Adrenal gland (tissue), 12 donors: ENCODE results near the gene SCRN1. TPM values are rescaled to one million over a fixed set of nuclear protein-coding genes. Genes with fewer than 3 reads are reported as not detected.

Experiments
- DNase-seq, 7 donors: peaks; one replicate each; pipeline ENCODE4 v3.0.0-alpha.2; 2019 to 2020
- H3K27ac ChIP-seq, 5 donors: fragments of 200-600 bp; sonication (generic) in 4 of 5; 1 replicate in 3 of 5; 2 replicates in 2 of 5; pipeline versions ENCODE4 v1.5.1 to v1.8.0; 2016 to 2020; ENCODE audit warnings: mild to moderate bottlenecking in 1 of 5
- H3K27me3 ChIP-seq: fragments of 200-600 bp; 2 replicates; pipeline ENCODE4 v1.8.0; 2021
- H3K36me3 ChIP-seq, 2 donors: fragments of 200-600 bp; replicated peaks in 1 of 2; 1 replicate in 1 of 2; 2 replicates in 1 of 2; pipeline versions ENCODE4 v1.5.1 to v1.8.0; 2018 to 2022
- H3K4me1 ChIP-seq, 2 donors: fragments of 200-600 bp; replicated peaks in 1 of 2; 1 replicate in 1 of 2; 2 replicates in 1 of 2; pipeline versions ENCODE4 v1.5.1 to v1.8.0; 2018 to 2021
- H3K4me3 ChIP-seq, 4 donors: fragments of 200-600 bp; sonication (generic) in 3 of 4; one replicate each; pipeline ENCODE4 v1.5.1; 2016 to 2018
- H3K9me3 ChIP-seq, 3 donors: fragments of 200-600 bp; sonication (generic) in 1 of 3; replicated peaks in 1 of 3; 1 replicate in 2 of 3; 2 replicates in 1 of 3; pipeline versions ENCODE4 v1.5.1 to v1.8.0; 2016 to 2021
- POLR2A ChIP-seq, 2 donors: fragments of 450-650 bp; IDR thresholded peaks; one replicate each; pipeline ENCODE4 v1.6.1; 2017; ENCODE audit warnings: antibody characterized with exemption in 2 of 2, mild to moderate bottlenecking in 2 of 2, moderate library complexity in 1 of 2
- WGBS, 4 donors: extraction: QIAGEN DNeasy Blood & Tissue Kit in 2 of 4; methylation state at CpG; one replicate each; pipeline versions ENCODE4 v1.1.5 to v1.1.7; 2013 to 2017; 5-methylcytosine and 5-hydroxymethylcytosine counted together
- intact Hi-C, 2 donors: fragments of 100-400 bp; cut with DNase I; formaldehyde crosslinking; loops; one replicate each; pipeline versions ENCODE4 v1.14.1 to v1.15.0; 2022 to 2023
- polyA plus RNA-seq, 3 donors: library from polyadenylated mRNA; stranded (reverse); fragments of 200-250 nt in 2 of 3; fragments of 350-450 nt in 1 of 3; fragmentation: Illumina TruSeq in 1 of 3; extraction: RNeasy Lipid Tissue Mini Kit (QIAGEN cat#74804) in 1 of 3; gene quantifications; one replicate each; pipeline ENCODE4 v1.2.3, GENCODE V29; 2013 to 2014
- small RNA-seq, 2 donors: library from RNA; depleted of rRNA; stranded (forward); fragments of <200 nt; gene quantifications; one replicate each; pipeline ENCODE3, GENCODE V24; 2016
- total RNA-seq, 9 donors: library from RNA; depleted of rRNA in 4 of 9; stranded (reverse); fragments of >200 nt in 4 of 9; fragments of 120-200 nt in 1 of 9; fragmentation: NEBNext Ultra II Directional in 1 of 9; extraction: Animal tissue kit (Norgen Biotek cat#: 25700) in 1 of 9; gene quantifications; one replicate each; pipeline versions ENCODE4 v1.1.0 to v1.2.4, GENCODE V29; 2013 to 2023
- TF ChIP-seq, protein P1 (sequence below), 6 experiments: fragments of 450-650 bp in 4 of 6; fragments of 200-600 bp in 2 of 6; sonication (generic) in 1 of 6; IDR thresholded peaks; 1 replicate in 5 of 6; 2 replicates in 1 of 6; pipeline versions ENCODE4 v1.5.1 to v1.8.0; 2016 to 2021; ENCODE audit warnings: antibody characterized with exemption in 6 of 6, mild to moderate bottlenecking in 2 of 6, moderate library complexity in 1 of 6
- donor health status: healthy with polysubstance abuse.
- donor health status: Bipolar disorder and iron deficiency.
- donor health status: DM: yes; HTN: yes; CAD: no.
- donor health status: DM: no; HTN: no; CAD: no.
- donor health status: DM: no; HTN: no; CAD: no.
- donor health status: DM: yes; HTN: yes; CAD: no.

The SCRN1 gene
- total and polyA plus RNA-seq, 12 donors: 8.2 to 75.9 (median 50.2) TPM

GRCh38 chr7:29871787-29872398 lies 117.7 kb downstream of the SCRN1 start:
- no peaks in the 10 kb centered on the region for H3K27me3 ChIP-seq
- peaks cover 0 to 3% of the 10 kb centered on the region in 2 donors for H3K4me1 ChIP-seq
- 60 to 75% (median 62%) methylated on average over 5 of the region's 5 CpGs for WGBS, 4 donors
- no peak for TF ChIP-seq POLR2A (IDR thresholded peaks at IDR 0.05)
- TF ChIP-seq, protein P1, sequence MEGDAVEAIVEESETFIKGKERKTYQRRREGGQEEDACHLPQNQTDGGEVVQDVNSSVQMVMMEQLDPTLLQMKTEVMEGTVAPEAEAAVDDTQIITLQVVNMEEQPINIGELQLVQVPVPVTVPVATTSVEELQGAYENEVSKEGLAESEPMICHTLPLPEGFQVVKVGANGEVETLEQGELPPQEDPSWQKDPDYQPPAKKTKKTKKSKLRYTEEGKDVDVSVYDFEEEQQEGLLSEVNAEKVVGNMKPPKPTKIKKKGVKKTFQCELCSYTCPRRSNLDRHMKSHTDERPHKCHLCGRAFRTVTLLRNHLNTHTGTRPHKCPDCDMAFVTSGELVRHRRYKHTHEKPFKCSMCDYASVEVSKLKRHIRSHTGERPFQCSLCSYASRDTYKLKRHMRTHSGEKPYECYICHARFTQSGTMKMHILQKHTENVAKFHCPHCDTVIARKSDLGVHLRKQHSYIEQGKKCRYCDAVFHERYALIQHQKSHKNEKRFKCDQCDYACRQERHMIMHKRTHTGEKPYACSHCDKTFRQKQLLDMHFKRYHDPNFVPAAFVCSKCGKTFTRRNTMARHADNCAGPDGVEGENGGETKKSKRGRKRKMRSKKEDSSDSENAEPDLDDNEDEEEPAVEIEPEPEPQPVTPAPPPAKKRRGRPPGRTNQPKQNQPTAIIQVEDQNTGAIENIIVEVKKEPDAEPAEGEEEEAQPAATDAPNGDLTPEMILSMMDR (IDR thresholded peaks at IDR 0.05): no peak
- no peak for DNase-seq
- no peaks in the 10 kb centered on the region for H3K9me3 ChIP-seq
- no peak overlapping the region for H3K4me3 ChIP-seq
- intact Hi-C loops: no loop called here
- no peak overlapping the region for H3K27ac ChIP-seq
- H3K36me3 ChIP-seq: no peaks in the 10 kb centered on the region

Small RNA genes within 50 kb of the gene (small RNA-seq; reads per million reads assigned to genes)
- 0 reads per million in 2 donors for gene RF01210

Other genes with a start within 250 kb of the SCRN1 start
- gene WIPF3, start 183.3 kb downstream of the SCRN1 start, total RNA-seq: 1 to 10 TPM in 8 of 9 donors, under 1 TPM in 1; 0.50 to 7.7 (median 4.8) TPM
- gene WIPF3, start 183.3 kb downstream of the SCRN1 start, polyA plus RNA-seq: 10 to 100 TPM in 2 of 3 donors, 1 to 10 TPM in 1; 4.5 to 16.0 (median 13.6) TPM
- gene FKBP14, start 36.9 kb upstream of the SCRN1 start, total RNA-seq: 10 to 100 TPM in 6 of 9 donors, 1 to 10 TPM in 3; 3.7 to 35.0 (median 14.5) TPM
- gene FKBP14, start 36.9 kb upstream of the SCRN1 start, polyA plus RNA-seq: 10 to 100 TPM in 1 of 3 donors, 1 to 10 TPM in 2; 2.0 to 28.2 (median 2.5) TPM
- 10 to 100 TPM in 1 of 9 donors, 1 to 10 TPM in 8; 4.1 to 14.5 (median 6.4) TPM for gene PLEKHA8, start 38.6 kb upstream of the SCRN1 start, total RNA-seq
- gene PLEKHA8, start 38.6 kb upstream of the SCRN1 start, polyA plus RNA-seq: 1 to 10 TPM; 2.1 to 6.6 (median 2.2) TPM
- gene MTURN, start 145.2 kb upstream of the SCRN1 start, total RNA-seq: 10 to 100 TPM in 1 of 9 donors, 1 to 10 TPM in 8; 4.6 to 15.6 (median 7.5) TPM
- gene MTURN, start 145.2 kb upstream of the SCRN1 start, polyA plus RNA-seq: 10 to 100 TPM in 1 of 3 donors, 1 to 10 TPM in 2; 6.6 to 11.3 (median 9.6) TPM